HepG2 (cell line): ENCODE results near the gene ABCC8. TPM values are rescaled to one million over a fixed set of nuclear protein-coding genes. Genes with fewer than 3 reads are reported as not detected.

Experiments
- ARID2 ChIP-seq: sonication (generic); formaldehyde crosslinking; IDR thresholded peaks from 2 replicates; pipeline ENCODE4 v1.8.1; 2022; ENCODE audit warnings: mild to moderate bottlenecking, missing genetic modification reagents, borderline replicate concordance
- IRF2 ChIP-seq: IDR thresholded peaks from 2 replicates; pipeline ENCODE4 v1.6.1; 2018; ENCODE audit warnings: missing genetic modification reagents, missing compliant biosample characterization
- KLF16 ChIP-seq, 2 experiments: sonication (generic) in 1 of 2; formaldehyde crosslinking in 1 of 2; IDR thresholded peaks; 2 replicates each; pipeline versions ENCODE4 v1.6.1 to v1.8.0; 2016 to 2023; ENCODE audit warnings: missing genetic modification reagents in 2 of 2, missing compliant biosample characterization in 1 of 2
- MBD4 ChIP-seq: IDR thresholded peaks from 2 replicates; pipeline ENCODE4 v1.6.1; 2012; ENCODE audit warnings: low read length, inconsistent platforms, borderline replicate concordance
- NCOA2 ChIP-seq: sonication (generic); formaldehyde crosslinking; IDR thresholded peaks from 2 replicates; pipeline ENCODE4 v1.8.0; 2022; ENCODE audit warnings: inconsistent platforms
- NCOA5 ChIP-seq: sonication (generic); formaldehyde crosslinking; IDR thresholded peaks from 2 replicates; pipeline ENCODE4 v1.4.0; 2020; ENCODE audit warnings: missing genetic modification reagents
- NR2F2 ChIP-seq: IDR thresholded peaks from 2 replicates; pipeline ENCODE4 v1.6.1; 2012; ENCODE audit warnings: low read depth, inconsistent platforms, borderline replicate concordance
- RELA ChIP-seq: sonication (generic); formaldehyde crosslinking; IDR thresholded peaks from 2 replicates; pipeline ENCODE4 v1.4.0; 2020; ENCODE audit warnings: missing genetic modification reagents
- U2AF1 ChIP-seq: fragments of 200-400 bp; formaldehyde crosslinking; optimal IDR thresholded peaks from 2 replicates; pipeline ENCODE3; 2017; ENCODE audit warnings: mild to moderate bottlenecking, low read depth, low read length
- ZC3H13 ChIP-seq: sonication (generic); formaldehyde crosslinking; IDR thresholded peaks from 2 replicates; pipeline ENCODE4 v1.8.1; 2023; ENCODE audit warnings: mild to moderate bottlenecking, missing genetic modification reagents, moderate library complexity
- ZNF207 ChIP-seq: fragments of 450-650 bp; IDR thresholded peaks from 2 replicates; pipeline ENCODE4 v1.6.1; 2016; ENCODE audit warnings: antibody characterized with exemption, borderline replicate concordance
- ZNF382 ChIP-seq: sonication (generic); formaldehyde crosslinking; IDR thresholded peaks from 2 replicates; pipeline ENCODE4 v1.5.0; 2020; ENCODE audit warnings: missing genetic modification reagents, mild to moderate bottlenecking, borderline replicate concordance
- ZNF883 ChIP-seq: sonication (generic); formaldehyde crosslinking; IDR thresholded peaks from 2 replicates; pipeline ENCODE4 v1.5.1; 2020; ENCODE audit warnings: mild to moderate bottlenecking, missing genetic modification reagents; ENCODE audit errors: not compliant biosample characterization
- polyA plus RNA-seq, 8 experiments: library from polyadenylated mRNA; depleted of rRNA in 3 of 8; stranded (reverse) in 7 of 8; unstranded in 1 of 8; fragments of >200 nt; fragmentation: Illumina TruSeq in 4 of 8; extraction: Trizol in 4 of 8; gene quantifications; 2 replicates each; pipeline versions ENCODE4 v1.2.1 to v1.2.3, GENCODE V29; 2011 to 2016; ENCODE audit warnings: low read depth in 4 of 8, missing spikeins in 1 of 8, mixed read lengths in 1 of 8; ENCODE audit not compliant: insufficient read depth in 1 of 8
- total RNA-seq, 5 experiments: library from RNA; depleted of rRNA; stranded (reverse); fragments of >200 nt; fragmentation: Illumina TruSeq; extraction: Trizol; gene quantifications; 2 replicates each; pipeline ENCODE4 v1.2.3, GENCODE V29; 2016; ENCODE audit warnings: low read depth in 1 of 5
- TF ChIP-seq, protein P1 (sequence below): sonication (generic); formaldehyde crosslinking; IDR thresholded peaks from 2 replicates; pipeline ENCODE4 v1.4.0; 2020; ENCODE audit warnings: missing genetic modification reagents, mild to moderate bottlenecking, borderline replicate concordance
- TF ChIP-seq, protein P2 (sequence below): IDR thresholded peaks from 2 replicates; pipeline ENCODE4 v1.4.0; 2020; ENCODE audit warnings: mild to moderate bottlenecking, missing genetic modification reagents
- TF ChIP-seq, protein P3 (sequence below), 2 experiments: fragments of 450-650 bp in 1 of 2; sonication (generic) in 1 of 2; formaldehyde crosslinking; IDR thresholded peaks; 2 replicates each; pipeline versions ENCODE4 v1.5.0 to v1.8.0; 2020 to 2022; ENCODE audit warnings: mild to moderate bottlenecking in 1 of 2, missing genetic modification reagents in 1 of 2
- TF ChIP-seq, protein P4 (sequence below): sonication (generic); formaldehyde crosslinking; IDR thresholded peaks from 2 replicates; pipeline ENCODE4 v1.5.0; 2020; ENCODE audit warnings: missing genetic modification reagents

The ABCC8 gene
- total and polyA plus RNA-seq, 2 of the 13 experiments (the other 11 are each of a cell fraction or from before 2014, with no cell fraction given): not detected

DNA sequence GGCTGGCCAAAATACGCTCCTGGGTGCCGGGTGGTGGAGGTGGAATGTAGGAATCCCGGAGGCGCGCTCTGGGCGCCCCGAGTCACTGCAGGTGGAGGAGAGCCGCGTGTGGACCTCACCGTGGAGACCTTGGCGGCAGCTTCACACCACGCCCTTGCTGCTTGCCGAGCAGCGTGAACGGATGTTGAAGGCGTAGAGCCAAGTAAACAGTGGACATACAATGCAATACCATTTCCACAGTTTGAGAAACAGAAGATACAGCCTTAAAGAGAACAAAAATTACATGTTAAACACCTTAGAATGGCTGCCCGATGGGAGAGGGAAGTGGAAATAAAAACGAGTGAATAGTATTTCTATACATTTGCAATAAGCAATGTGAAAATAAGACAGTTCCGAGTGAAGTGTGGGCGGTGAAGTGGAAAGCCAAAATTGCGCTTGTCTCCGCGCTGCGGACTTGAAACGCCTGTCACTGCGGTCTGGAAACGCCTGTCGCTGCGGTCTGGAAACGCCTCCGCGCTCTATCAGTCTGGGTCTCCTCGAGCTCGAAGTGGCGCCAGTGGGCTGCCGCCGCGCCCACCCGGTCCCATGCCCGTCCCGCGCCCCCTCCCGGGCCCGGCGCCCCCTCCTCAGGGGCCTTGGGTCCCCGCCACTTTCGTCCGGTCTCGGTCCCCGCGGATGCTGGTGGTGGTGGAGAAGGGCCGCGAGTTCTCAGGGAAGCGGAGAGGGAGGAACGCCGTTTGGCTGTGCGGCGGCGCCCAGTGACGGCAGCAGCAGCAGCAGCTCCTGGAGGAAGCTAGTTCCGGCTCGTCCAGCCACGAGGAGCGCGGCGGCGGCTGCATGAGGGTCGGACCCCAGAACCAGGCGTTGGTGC is 123.5 kb downstream of the ABCC8 start (continued):
- TF ChIP-seq ZC3H13 (CRISPR knock-in tag) (peak; percentile 98), NR2F2 (no peak), ARID2 (no peak), NCOA5 (CRISPR knock-in tag) (no peak), MBD4 (no peak), NCOA2 (peak; percentile 10), KLF16 (CRISPR knock-in tag; IDR thresholded peaks at IDR 0.05) (peak; percentile 72 to 89; a peak in 2 of 4 replicates), ZNF382 (CRISPR knock-in tag) (no peak), IRF2 (CRISPR knock-in tag) (peak; percentile 86; the same call in 1 of the 2 replicates), ZNF883 (CRISPR knock-in tag) (no peak), RELA (no peak), U2AF1 (no peak), ZNF207 (no peak)
- TF ChIP-seq, protein P1, sequence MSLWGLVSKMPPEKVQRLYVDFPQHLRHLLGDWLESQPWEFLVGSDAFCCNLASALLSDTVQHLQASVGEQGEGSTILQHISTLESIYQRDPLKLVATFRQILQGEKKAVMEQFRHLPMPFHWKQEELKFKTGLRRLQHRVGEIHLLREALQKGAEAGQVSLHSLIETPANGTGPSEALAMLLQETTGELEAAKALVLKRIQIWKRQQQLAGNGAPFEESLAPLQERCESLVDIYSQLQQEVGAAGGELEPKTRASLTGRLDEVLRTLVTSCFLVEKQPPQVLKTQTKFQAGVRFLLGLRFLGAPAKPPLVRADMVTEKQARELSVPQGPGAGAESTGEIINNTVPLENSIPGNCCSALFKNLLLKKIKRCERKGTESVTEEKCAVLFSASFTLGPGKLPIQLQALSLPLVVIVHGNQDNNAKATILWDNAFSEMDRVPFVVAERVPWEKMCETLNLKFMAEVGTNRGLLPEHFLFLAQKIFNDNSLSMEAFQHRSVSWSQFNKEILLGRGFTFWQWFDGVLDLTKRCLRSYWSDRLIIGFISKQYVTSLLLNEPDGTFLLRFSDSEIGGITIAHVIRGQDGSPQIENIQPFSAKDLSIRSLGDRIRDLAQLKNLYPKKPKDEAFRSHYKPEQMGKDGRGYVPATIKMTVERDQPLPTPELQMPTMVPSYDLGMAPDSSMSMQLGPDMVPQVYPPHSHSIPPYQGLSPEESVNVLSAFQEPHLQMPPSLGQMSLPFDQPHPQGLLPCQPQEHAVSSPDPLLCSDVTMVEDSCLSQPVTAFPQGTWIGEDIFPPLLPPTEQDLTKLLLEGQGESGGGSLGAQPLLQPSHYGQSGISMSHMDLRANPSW (CRISPR knock-in tag): no peak
- TF ChIP-seq, protein P2, sequence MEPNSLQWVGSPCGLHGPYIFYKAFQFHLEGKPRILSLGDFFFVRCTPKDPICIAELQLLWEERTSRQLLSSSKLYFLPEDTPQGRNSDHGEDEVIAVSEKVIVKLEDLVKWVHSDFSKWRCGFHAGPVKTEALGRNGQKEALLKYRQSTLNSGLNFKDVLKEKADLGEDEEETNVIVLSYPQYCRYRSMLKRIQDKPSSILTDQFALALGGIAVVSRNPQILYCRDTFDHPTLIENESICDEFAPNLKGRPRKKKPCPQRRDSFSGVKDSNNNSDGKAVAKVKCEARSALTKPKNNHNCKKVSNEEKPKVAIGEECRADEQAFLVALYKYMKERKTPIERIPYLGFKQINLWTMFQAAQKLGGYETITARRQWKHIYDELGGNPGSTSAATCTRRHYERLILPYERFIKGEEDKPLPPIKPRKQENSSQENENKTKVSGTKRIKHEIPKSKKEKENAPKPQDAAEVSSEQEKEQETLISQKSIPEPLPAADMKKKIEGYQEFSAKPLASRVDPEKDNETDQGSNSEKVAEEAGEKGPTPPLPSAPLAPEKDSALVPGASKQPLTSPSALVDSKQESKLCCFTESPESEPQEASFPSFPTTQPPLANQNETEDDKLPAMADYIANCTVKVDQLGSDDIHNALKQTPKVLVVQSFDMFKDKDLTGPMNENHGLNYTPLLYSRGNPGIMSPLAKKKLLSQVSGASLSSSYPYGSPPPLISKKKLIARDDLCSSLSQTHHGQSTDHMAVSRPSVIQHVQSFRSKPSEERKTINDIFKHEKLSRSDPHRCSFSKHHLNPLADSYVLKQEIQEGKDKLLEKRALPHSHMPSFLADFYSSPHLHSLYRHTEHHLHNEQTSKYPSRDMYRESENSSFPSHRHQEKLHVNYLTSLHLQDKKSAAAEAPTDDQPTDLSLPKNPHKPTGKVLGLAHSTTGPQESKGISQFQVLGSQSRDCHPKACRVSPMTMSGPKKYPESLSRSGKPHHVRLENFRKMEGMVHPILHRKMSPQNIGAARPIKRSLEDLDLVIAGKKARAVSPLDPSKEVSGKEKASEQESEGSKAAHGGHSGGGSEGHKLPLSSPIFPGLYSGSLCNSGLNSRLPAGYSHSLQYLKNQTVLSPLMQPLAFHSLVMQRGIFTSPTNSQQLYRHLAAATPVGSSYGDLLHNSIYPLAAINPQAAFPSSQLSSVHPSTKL (CRISPR knock-in tag): peak; percentile 79; the same call in 1 of the 2 replicates
- TF ChIP-seq, protein P3, sequence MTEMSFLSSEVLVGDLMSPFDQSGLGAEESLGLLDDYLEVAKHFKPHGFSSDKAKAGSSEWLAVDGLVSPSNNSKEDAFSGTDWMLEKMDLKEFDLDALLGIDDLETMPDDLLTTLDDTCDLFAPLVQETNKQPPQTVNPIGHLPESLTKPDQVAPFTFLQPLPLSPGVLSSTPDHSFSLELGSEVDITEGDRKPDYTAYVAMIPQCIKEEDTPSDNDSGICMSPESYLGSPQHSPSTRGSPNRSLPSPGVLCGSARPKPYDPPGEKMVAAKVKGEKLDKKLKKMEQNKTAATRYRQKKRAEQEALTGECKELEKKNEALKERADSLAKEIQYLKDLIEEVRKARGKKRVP (CRISPR knock-in tag; IDR thresholded peaks at IDR 0.05): no peak
- TF ChIP-seq, protein P4, sequence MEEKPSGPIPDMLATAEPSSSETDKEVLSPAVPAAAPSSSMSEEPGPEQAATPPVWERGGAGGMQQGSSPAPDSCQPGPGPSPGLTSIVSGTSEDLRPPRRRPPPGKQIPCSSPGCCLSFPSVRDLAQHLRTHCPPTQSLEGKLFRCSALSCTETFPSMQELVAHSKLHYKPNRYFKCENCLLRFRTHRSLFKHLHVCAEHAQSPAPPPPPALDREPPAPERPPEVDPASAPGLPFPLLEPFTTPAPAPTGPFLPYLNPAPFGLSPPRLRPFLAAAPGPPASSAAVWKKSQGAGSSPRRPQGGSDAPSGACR (CRISPR knock-in tag): no peak
